ENCODE measurements around the gene UBE2U.

UBE2U gene

DNA sequence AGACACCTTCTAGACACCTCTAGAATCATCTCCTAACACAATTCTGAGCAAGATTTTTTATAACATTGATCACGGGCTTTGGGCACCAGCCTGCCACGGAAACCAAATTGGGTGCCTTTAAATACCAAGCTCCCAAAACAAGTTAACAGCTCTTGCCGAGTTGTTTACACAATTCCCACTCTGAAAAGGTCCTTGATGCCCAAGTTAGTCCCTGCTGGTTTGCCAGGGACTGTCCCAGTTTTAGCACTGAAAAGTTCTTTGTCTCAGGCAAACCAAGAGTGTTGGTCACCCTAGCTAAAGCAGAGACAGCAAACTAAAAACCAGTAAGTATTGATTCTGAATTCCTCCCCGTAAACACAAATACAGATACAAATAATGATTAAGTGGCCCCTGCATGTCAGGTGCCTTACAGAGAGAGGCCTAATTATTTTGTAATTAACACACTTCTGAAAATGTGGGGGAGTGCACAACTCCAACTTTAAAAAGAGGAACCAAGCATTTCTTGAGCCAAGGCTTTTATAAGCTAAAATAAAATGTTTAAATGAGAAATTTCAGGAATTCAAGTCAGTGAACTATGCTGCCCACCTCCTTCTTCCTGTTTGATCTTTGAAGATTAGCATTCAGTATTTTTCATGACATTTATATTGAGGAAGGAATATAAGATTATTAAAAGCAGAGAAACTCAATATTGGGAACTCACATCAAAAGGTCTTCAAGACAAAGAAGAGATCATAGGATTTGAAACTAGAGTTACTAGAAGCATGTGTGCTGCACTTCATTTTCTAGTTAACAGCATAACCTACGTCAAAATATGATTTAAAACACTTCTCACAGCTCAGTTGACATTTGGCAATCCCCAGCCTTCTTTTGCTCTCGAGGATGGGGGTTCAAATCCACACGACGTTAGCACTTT, 9.0 kb upstream of the UBE2U start:
- Histone ChIP-seq H3K27ac (ENCODE audit: low read length) (no peak overlapping the region), H3K36me3 (ENCODE audit: control insufficient read depth, low read depth, low read length) (no peaks in the 10 kb centered on the region), H3K9ac (ENCODE audit: low read length) (no peak overlapping the region), H3K9me3 (ENCODE audit: control insufficient read depth, low read depth, low read length) (no peaks in the 10 kb centered on the region), H3K27me3 (ENCODE audit: control insufficient read depth, insufficient read depth, low read length) (no peaks in the 10 kb centered on the region), H3K4me3 (ENCODE audit: low read length) (no peak overlapping the region), H3K4me1 (ENCODE audit: control insufficient read depth, low read depth, low read length) (no peaks in the 10 kb centered on the region)

DNA sequence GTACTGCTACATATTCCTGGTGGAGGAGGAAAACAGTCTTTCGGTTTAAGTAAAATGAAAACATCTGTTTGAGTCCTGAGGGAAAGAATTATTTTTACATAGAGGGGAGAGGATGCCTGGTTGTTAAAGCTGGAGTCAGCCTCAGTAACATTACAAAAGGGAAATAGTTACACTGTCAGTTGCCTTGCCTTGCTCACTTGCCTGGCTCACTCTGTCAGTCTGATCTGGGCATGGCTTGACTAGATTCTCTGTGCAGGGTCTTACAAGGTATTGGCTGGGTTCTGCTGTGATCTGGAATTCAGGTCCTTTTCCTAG, 8.4 kb upstream of the UBE2U start:
- no peaks in the 10 kb centered on the region for H3K27me3 ChIP-seq (ENCODE audit: control insufficient read depth, insufficient read depth, low read length)
- H3K27ac ChIP-seq (ENCODE audit: low read length) = no peak overlapping the region
- no peaks in the 10 kb centered on the region for H3K9me3 ChIP-seq (ENCODE audit: control insufficient read depth, low read depth, low read length)
- H3K4me3 ChIP-seq (ENCODE audit: low read length) = no peak overlapping the region
- H3K36me3 ChIP-seq (ENCODE audit: control insufficient read depth, low read depth, low read length) = no peaks in the 10 kb centered on the region
- no peak overlapping the region for H3K9ac ChIP-seq (ENCODE audit: low read length)
- H3K4me1 ChIP-seq (ENCODE audit: control insufficient read depth, low read depth, low read length) = no peaks in the 10 kb centered on the region

DNA sequence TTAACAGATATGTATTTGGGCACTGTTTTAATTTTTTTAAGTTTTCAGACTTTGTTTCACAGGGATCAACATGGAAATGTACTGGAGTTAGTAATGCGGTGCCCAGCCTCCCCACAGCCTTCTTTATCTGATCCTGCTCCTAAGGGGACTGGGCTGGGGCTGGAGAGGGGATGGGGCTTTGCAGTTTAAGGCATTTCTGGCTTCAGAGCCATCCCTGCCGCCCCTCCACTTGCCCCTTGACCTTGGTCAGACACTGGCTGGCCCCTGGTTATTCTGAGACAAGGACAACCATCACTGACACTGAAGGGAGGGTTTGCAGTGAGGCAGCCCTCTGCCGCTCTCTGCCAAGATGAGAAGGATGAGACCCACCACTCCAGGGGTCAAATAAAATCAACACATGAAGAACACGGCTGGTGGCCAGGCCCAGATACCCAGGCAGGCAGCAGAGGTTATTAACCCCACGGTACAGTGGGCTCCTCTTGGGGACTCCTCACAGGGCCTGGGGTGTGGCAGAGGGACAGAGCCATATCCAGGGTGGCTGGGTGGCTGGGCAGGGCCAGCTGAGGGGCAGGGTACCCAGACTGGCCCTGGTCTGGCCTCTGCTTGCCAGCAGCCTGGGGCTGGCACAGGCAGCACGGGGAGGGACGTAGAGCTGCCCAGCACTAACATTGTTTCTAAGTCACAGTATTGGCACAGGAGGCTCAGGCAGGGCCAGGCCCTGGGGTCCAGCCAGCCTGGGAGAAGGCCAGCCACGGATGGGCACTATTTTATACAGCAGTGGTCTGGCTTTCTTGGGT, 7.2 kb upstream of the UBE2U start:
- Histone ChIP-seq H3K4me3 (ENCODE audit: low read length) (no peak overlapping the region), H3K27ac (ENCODE audit: low read length) (no peak overlapping the region), H3K9me3 (ENCODE audit: control insufficient read depth, low read depth, low read length) (no peaks in the 10 kb centered on the region), H3K4me1 (ENCODE audit: control insufficient read depth, low read depth, low read length) (no peaks in the 10 kb centered on the region), H3K27me3 (ENCODE audit: control insufficient read depth, insufficient read depth, low read length) (no peaks in the 10 kb centered on the region), H3K9ac (ENCODE audit: low read length) (no peak overlapping the region), H3K36me3 (ENCODE audit: control insufficient read depth, low read depth, low read length) (no peaks in the 10 kb centered on the region)

DNA sequence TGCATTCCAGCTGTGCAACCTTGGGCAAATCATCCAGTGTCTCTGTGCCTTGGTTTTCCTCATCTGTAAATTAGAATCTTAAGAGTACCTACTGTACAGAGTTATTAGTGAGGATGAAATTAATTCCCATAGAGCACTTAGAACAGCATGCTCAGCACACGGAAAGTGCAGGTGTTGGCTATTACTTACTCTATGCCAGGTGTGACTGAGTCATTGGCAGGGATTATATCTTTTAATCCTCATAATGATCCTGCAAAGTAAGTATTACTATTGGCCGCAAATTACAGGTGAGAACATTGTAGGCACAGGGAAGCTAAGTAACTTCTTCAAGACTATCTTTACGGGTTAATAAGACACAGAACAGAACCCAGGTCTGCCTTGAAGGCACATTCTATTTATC, 6.3 kb upstream of the UBE2U start:
- H3K9ac ChIP-seq (ENCODE audit: low read length) = no peak overlapping the region
- H3K4me1 ChIP-seq (ENCODE audit: control insufficient read depth, low read depth, low read length) = no peaks in the 10 kb centered on the region
- no peaks in the 10 kb centered on the region for H3K36me3 ChIP-seq (ENCODE audit: control insufficient read depth, low read depth, low read length)
- H3K27ac ChIP-seq (ENCODE audit: low read length) = no peak overlapping the region
- H3K9me3 ChIP-seq (ENCODE audit: control insufficient read depth, low read depth, low read length) = no peaks in the 10 kb centered on the region
- no peak overlapping the region for H3K4me3 ChIP-seq (ENCODE audit: low read length)
- no peaks in the 10 kb centered on the region for H3K27me3 ChIP-seq (ENCODE audit: control insufficient read depth, insufficient read depth, low read length)

DNA sequence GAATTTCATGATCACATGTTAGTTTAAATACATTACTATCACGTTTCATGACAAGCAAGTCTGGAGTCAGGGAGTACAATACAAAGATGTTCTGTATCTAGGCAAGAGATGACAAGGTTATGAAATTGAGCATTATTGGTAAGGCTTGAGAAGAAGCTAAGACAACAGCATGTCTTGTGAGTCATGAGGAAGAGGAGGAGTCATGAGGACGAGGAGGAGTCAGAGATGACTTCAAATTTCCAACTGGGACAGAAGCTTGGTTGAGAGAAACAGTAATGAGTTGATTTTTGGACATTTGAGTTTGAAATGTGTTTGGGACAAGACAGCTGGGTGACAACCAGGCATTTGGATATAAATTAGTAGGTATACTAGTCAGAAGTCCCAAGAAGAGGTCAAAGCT, 4.3 kb upstream of the UBE2U start:
- no peak overlapping the region for H3K4me3 ChIP-seq (ENCODE audit: low read length)
- H3K9ac ChIP-seq (ENCODE audit: low read length) = no peak overlapping the region
- H3K9me3 ChIP-seq (ENCODE audit: control insufficient read depth, low read depth, low read length) = no peaks in the 10 kb centered on the region
- H3K27ac ChIP-seq (ENCODE audit: low read length) = no peak overlapping the region
- H3K36me3 ChIP-seq (ENCODE audit: control insufficient read depth, low read depth, low read length) = no peaks in the 10 kb centered on the region
- H3K27me3 ChIP-seq (ENCODE audit: control insufficient read depth, insufficient read depth, low read length) = no peaks in the 10 kb centered on the region
- H3K4me1 ChIP-seq (ENCODE audit: control insufficient read depth, low read depth, low read length) = no peaks in the 10 kb centered on the region

DNA sequence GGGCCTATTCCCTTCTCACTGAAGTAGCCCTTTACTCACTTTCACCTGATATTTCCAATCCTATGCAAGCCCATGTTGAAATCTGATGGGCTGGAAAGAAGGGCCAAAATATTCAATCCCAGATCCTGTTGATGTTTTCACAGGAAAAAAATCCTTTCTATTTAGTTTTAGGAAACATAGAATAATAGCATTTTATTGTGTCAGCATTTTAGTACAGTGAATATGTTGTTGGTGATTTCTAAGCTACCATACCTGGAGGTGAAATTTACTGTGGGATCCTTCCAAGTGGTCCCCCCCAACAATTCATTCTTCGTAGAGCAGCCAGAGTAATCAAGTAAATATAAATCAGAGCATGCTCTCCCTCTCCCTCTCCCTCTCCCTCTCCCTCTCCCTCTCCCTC, 3.4 kb upstream of the UBE2U start:
- Histone ChIP-seq H3K4me3 (ENCODE audit: low read length) (no peak overlapping the region), H3K36me3 (ENCODE audit: control insufficient read depth, low read depth, low read length) (no peaks in the 10 kb centered on the region), H3K4me1 (ENCODE audit: control insufficient read depth, low read depth, low read length) (no peaks in the 10 kb centered on the region), H3K27ac (ENCODE audit: low read length) (no peak overlapping the region), H3K9me3 (ENCODE audit: control insufficient read depth, low read depth, low read length) (no peaks in the 10 kb centered on the region), H3K9ac (ENCODE audit: low read length) (no peak overlapping the region), H3K27me3 (ENCODE audit: control insufficient read depth, insufficient read depth, low read length) (no peaks in the 10 kb centered on the region)

DNA sequence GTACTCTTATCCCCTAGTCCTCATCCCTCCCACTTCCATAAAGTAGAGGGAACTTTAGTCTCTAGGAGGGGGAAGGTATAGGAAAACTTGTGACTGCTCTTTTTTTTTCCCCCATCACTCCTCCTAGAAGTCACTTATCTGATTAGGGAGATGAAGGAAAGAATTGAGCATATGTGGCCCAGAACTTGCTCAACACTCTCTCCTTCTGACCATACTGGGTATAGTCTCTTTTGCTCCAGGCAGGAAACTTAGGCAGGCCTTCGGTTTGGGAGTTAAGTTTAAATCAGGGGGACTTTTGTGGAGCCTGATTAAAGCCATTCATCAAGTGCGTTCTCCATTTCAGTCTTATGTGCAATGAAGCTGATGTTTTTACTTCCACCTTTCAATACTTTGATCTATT, 5.8 kb downstream of the UBE2U start:
- Histone ChIP-seq H3K4me1 (ENCODE audit: control insufficient read depth, low read depth, low read length) (no peaks in the 10 kb centered on the region), H3K27me3 (ENCODE audit: control insufficient read depth, insufficient read depth, low read length) (no peaks in the 10 kb centered on the region), H3K27ac (ENCODE audit: low read length) (no peak overlapping the region), H3K9me3 (ENCODE audit: control insufficient read depth, low read depth, low read length) (no peaks in the 10 kb centered on the region), H3K9ac (ENCODE audit: low read length) (no peak overlapping the region), H3K4me3 (ENCODE audit: low read length) (no peak overlapping the region), H3K36me3 (ENCODE audit: control insufficient read depth, low read depth, low read length) (no peaks in the 10 kb centered on the region)

DNA sequence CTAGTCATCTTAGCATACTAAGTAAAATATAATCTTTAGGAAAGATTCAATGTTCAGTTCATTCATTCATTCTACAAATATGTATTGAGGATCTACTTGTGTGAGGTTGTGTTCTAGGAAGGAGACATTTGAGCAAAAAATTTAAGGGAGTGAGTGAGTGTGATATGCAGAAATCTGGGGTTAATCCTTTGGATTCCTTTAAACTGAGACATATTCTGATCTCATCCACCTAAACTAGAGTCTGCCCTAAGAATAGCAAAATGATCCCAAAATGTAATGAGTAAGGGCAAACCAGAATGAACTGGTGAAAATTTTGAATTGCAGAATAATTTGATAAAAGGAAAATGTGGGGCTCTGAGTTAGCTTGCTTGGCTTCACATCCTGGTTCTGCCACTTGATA, 8.6 kb downstream of the UBE2U start:
- H3K36me3 ChIP-seq (ENCODE audit: control insufficient read depth, low read depth, low read length) = no peaks in the 10 kb centered on the region
- no peaks in the 10 kb centered on the region for H3K4me1 ChIP-seq (ENCODE audit: control insufficient read depth, low read depth, low read length)
- H3K4me3 ChIP-seq (ENCODE audit: low read length) = no peak overlapping the region
- no peak overlapping the region for H3K27ac ChIP-seq (ENCODE audit: low read length)
- H3K9ac ChIP-seq (ENCODE audit: low read length) = no peak overlapping the region
- no peaks in the 10 kb centered on the region for H3K9me3 ChIP-seq (ENCODE audit: control insufficient read depth, low read depth, low read length)
- no peaks in the 10 kb centered on the region for H3K27me3 ChIP-seq (ENCODE audit: control insufficient read depth, insufficient read depth, low read length)

DNA sequence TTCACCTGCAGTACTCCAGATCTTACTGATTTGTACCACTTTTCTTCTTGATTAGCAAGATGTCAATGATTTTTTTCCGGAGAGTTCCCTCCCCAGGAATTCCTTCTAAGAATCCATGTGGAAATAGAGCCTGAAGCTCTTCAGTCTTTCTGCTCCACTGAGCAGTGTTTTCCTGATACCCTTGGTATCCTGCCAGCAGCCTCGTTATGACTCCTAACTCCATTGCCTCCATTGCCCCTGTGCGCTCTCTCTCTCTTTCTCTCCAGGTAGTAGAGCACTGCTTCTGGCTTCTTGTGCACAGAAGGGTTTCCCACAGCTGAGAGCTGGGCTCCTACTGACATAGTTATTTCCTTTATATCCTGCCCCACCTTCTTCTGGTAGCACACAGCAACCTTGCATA, 12.2 kb downstream of the UBE2U start:
- Histone ChIP-seq H3K9ac (ENCODE audit: low read length) (no peak overlapping the region), H3K27me3 (ENCODE audit: control insufficient read depth, insufficient read depth, low read length) (no peaks in the 10 kb centered on the region), H3K27ac (ENCODE audit: low read length) (no peak overlapping the region), H3K4me3 (ENCODE audit: low read length) (no peak overlapping the region), H3K4me1 (ENCODE audit: control insufficient read depth, low read depth, low read length) (no peaks in the 10 kb centered on the region), H3K36me3 (ENCODE audit: control insufficient read depth, low read depth, low read length) (no peaks in the 10 kb centered on the region), H3K9me3 (ENCODE audit: control insufficient read depth, low read depth, low read length) (no peaks in the 10 kb centered on the region)

DNA sequence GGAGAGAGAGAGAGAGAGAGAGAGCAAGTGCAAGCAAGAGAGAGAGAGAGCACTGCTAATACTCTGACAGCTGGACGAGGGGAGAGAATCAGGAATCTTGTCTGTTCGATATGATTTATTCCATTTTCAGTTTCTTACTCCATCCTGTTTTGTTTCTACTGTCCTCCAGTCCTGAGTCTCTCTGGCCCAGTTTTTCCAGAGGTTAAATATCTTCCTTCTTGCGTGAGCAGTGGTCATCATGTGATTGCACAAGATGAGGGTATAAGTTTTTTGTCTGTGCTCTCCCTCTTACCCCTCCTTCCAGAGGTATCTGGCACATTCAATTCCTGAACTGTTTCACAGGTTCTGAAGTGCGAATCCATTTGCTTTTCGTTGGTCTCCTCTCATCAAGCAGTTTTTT, 16.8 kb downstream of the UBE2U start:
- Histone ChIP-seq H3K36me3 (ENCODE audit: control insufficient read depth, low read depth, low read length) (no peaks in the 10 kb centered on the region), H3K4me3 (ENCODE audit: low read length) (no peak overlapping the region), H3K4me1 (ENCODE audit: control insufficient read depth, low read depth, low read length) (no peaks in the 10 kb centered on the region), H3K9me3 (ENCODE audit: control insufficient read depth, low read depth, low read length) (no peaks in the 10 kb centered on the region), H3K27me3 (ENCODE audit: control insufficient read depth, insufficient read depth, low read length) (no peaks in the 10 kb centered on the region), H3K27ac (ENCODE audit: low read length) (no peak overlapping the region), H3K9ac (ENCODE audit: low read length) (no peak overlapping the region)

DNA sequence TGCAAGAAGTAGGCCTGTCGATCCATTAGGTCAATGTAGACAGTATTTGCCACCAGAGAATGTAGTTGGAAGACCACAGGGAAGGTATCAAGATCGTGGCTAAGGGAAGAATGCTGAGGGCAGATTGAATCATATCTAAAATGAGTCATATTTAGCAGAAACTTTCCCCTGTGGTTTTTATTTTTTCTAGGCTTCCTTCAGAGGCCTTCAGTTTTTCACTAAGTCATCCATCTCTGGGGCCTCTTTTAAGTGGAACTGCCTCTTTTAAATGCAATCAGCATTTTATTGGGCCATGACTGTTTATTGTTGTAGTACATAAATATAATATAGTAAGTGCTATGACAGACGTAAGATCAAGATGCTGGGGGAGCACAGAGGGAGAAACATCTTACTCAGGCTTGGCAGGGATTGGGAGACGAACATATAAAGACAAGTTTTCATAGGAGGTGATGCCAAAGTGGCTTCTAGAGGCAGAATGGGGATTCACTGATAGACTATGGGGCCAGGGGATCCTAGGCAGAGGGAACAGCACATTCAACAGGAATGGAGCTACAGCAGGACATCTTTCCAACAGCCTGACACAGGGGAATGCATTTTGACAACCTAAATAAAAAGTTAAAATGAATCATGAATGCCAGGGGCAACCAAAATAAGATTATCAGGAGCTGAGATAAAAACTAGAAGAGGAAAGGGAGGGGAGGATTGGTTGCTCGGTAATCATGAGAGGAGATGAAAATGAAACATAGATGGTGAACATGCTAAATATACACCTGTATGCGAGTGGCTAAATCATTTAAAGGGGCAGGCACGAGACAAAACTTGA, 20.1 kb downstream of the UBE2U start:
- H3K27ac ChIP-seq (ENCODE audit: low read length) = no peak overlapping the region
- no peak overlapping the region for H3K9ac ChIP-seq (ENCODE audit: low read length)
- H3K4me1 ChIP-seq (ENCODE audit: control insufficient read depth, low read depth, low read length) = no peaks in the 10 kb centered on the region
- no peaks in the 10 kb centered on the region for H3K36me3 ChIP-seq (ENCODE audit: control insufficient read depth, low read depth, low read length)
- H3K4me3 ChIP-seq (ENCODE audit: low read length) = no peak overlapping the region
- no peaks in the 10 kb centered on the region for H3K27me3 ChIP-seq (ENCODE audit: control insufficient read depth, insufficient read depth, low read length)
- no peaks in the 10 kb centered on the region for H3K9me3 ChIP-seq (ENCODE audit: control insufficient read depth, low read depth, low read length)

All from iPS-18a (cell line).